Measurements from ENCODE around the gene ENTPD1. TPM values are rescaled to one million over a fixed set of nuclear protein-coding genes. Genes with fewer than 3 reads are reported as not detected.
A peak's percentile ranks its signal among the peaks of the same experiment; 100 is the strongest.
"Not testable (repeated sequence)": the region's sequence is repeated elsewhere in the genome, so short reads cannot be mapped to it uniquely, and the experiment has no call there.

ENTPD1 gene
- total RNA-seq, 1 experiment from 2014 or later = not detected

DNA sequence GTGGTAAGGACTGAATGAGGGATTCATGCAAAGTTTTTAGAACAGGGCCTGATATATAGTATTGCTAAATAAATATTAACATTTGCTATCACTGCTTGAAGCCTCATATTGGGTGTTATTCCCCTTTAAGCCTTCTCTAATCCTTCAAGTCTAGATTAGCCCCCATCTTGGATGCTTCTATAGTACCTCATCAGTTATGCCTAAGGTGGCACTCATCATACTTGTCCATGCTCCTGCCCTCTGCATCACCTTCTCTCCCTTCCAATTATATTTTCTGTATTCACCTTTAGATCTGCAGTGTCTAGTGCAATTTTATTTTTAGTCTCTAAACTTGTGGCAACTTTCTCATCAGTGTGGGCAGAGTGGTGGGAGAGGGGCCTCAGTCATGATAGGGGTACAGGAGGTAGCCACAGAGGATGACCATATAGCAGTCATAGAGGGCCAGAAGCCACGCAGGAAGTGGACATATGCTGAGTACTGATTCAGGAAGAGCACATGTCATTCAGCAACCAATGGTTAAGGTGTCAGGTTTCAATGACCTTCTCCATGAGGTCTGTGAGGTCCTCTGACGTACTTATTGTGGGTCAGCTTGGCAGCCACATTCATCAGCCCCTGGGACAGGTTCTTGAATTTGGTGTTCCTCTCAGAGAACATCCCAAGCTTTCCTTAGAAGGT, 2.5 kb downstream of the ENTPD1 start:
- no peak for DNase-seq (ENCODE audit: low spot score)

DNA sequence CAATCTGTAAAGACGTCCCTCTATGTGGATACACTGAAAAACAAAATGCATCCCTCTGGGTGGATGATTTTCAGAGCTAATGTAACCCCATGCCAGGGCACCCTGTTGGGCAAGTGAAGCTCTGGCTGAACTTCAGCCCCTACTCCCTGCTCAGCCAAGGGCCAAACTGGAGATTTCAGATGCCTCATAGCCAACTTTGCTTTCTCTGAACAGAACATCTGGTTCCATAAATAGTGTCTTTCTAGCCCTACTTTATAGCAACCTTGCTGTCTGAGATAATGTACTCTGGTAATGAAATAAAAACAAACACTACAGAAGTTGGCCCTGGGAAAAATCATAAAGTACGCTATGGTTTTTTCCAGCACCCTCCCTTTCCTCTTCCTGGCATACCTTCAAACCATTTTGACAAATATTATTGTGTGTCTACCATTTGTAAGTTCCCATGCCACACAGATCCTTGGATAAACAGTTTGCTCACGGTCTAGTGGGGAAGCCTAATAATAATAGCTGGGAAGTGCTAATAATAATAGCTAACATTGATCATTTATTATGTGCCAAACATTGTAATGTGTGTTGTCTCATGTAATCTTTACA, 3.4 kb downstream of the ENTPD1 start:
- no peak for DNase-seq (ENCODE audit: low spot score)

DNA sequence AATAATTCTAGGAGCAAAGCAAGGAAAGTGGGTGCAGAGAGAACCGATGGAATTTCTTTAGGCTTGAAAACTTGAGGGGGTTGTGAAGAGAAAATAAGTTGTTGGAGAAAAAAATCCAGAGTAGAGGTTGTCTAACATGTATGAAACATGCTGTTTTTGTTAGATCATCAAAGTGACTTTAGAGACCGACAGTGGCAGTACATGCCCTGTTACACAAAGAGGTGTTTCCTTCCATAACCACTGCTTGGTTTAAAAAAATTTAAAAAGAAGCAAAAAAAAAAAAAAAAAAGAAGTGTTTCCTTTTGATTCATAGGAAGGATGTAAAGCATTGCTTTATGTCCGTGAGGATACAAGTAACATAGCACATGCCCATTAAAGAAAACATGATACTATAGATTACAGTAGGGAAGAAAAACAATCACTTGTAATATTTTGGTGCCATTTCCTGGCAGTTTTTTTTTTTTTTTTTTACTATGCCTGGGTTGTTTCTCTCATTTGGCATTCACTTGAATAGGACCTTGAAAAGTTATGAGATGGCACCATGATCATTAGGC, 6.1 kb downstream of the ENTPD1 start:
- DNase-seq (ENCODE audit: low spot score) = no peak

DNA sequence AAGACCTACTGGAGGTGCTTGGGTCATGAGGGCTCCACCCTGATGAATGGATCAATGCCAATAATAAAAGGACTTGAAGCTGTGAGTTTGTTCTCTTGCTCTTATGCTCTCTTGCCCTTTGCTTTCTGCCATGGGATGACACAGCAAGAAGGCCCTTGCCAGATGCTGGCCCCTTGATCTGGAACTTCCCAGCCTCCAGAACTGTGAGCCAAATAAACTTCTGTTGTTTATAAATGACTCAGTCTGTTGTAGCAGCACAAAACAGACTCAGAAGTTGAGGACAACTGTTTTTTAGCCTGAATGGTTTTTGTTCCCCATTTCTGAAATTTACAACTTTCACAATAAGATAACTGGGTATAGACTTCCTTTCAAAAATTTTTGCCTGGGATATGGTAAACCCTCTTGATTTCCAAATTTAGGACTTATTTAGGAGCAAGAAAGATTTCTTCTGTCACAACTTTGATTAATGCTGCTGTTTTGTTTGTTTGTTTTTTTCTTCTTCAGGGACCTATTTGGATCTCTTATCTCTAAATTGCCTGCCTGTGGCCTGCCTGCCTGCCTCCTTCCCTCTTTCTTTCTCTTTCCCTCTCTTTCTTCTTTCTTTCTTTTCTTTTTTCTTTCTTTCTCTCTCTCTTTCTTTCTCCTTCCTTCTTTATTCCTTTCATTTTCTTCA, 12.1 kb downstream of the ENTPD1 start:
- DNase-seq (ENCODE audit: low spot score) = no peak

DNA sequence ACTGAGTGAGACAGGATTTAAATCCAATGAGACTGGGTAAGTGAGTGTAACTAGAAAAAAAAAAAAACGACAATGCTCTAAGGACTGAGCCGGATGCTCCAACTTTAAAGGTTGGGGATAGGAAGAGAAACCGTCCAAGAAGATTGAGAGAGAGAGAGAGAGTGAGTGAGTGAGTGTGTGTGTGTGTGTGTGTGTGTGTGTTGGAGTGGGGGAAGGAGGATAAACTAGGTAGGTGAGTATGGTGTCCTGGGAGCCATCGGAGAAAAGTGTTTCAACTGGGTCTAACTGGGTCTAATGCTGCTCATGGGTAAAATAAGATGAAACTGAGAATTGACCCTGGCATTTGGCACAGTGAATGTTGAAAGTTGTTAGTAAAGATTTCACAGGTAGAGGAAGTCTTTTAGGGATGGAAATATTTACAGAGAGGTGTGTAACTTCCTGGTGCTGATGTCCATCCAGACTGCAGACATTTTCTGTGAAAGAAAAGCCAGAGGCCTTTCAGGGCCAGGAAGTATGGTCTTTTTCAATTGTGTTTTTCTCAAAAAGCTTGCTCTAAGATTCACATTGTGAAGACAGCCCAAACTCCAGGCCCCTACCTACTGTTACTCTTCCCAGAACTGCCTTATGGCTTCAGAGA, 14.2 kb downstream of the ENTPD1 start:
- no peak for DNase-seq (ENCODE audit: low spot score)

DNA sequence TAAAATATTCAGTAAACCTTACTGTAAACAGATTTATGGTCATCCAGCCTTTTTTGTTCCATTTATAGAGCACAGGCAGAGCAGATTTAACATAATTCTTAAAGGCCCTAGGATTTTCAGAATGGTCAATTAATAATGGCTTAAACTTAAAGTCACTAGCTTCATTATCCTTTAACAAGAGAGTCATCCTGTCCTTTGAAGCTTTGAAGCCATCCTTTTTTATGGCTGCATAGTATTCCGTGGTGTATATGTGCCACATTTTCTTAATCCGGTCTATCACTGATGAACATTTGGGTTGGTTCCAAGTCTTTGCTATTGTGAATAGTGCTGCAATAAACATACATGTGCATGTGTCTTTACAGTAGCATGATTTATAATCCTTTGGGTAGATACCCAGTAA, 17.5 kb downstream of the ENTPD1 start:
- not testable (repeated sequence) for DNase-seq (ENCODE audit: low spot score)

DNA sequence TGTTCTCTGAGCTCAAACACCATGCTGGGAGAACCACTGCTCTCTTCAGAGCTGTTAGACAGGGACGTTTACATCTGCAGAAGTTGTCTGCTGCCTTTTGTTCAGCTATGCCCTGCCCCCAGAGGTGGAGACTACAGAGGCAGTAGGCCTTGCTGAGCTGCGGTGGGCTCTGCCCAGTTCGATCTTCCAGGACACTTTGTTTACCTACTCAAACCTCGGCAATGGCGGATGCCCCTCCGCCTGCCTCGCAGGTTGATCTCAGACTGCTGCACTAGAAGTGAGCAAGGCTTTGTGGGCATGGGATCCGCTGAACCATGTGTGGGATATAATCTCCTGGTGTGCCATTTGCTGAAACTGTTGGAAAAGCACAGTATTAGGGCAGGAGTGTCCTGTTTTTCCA, 21.7 kb downstream of the ENTPD1 start:
- not testable (repeated sequence) for DNase-seq (ENCODE audit: low spot score)

DNA sequence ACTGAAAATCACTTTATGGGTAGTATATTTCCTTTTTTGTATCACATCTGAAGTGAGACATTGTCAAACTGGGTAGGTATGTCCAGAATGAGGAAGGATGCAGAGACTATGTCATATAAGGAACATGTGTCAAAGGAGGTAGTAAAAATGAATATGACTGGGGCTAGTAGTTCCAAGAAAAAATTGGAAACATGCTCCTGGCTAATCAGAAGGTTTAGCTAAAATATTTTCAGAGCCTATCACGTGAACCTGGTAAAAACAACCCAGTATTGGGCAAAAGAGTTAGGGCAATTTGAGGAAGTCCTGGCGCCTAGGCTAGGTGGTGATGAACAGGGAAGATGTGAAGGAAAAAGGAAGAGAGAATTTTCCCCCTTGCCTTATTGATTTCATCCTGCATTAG, 26.4 kb downstream of the ENTPD1 start:
- DNase-seq (ENCODE audit: low spot score) = no peak

DNA sequence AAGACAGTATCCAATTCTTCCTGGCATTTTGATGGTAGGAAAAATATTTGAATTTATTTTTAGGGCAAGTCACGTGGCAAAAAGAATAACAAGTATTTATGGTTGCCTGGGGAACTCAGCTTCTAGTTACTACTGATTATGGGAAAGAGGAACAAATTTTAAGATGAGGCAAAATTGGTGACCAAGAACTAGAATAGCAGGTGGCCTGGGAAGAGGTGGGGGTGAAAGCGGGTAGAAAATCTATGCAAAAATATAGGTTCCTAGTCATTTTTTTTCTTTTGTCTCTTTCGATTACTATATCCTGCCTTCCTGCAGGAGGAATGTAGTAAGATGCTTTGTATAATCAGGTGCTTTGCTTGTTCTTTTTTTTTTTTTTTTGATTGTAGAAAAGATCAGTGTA, 27.8 kb downstream of the ENTPD1 start:
- DNase-seq (ENCODE audit: low spot score) = no peak

DNA sequence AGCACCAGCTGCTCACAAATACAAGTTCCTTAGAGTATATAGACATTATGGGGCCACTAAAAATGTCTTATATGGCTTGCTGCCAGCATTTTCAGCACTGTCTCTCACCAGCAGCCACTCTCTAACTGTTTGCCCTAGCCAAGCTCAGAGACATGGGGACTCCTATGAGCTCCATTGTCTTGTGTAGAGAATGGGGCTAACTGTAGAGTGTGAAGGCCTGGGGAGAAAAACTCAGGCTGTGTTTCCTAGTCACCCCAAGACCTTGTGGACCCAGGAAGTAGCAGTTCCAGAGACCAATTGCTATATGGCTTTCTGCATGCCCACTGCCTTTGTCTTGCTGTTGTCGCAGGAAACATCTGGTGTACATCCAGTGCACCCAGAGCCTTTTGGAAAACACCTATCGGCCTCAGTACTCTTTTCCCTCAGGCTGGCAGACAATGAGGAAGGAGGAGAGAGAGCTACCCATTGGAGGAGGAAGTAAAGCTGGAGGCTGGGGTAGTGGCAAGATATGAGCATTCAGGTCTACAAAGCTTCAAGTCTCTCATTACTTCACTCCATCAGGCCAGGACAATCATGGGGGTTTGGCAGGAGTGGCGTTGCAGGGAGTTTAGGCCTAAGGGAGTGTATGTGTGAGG, 28.4 kb downstream of the ENTPD1 start:
- no peak for DNase-seq (ENCODE audit: low spot score)

DNA sequence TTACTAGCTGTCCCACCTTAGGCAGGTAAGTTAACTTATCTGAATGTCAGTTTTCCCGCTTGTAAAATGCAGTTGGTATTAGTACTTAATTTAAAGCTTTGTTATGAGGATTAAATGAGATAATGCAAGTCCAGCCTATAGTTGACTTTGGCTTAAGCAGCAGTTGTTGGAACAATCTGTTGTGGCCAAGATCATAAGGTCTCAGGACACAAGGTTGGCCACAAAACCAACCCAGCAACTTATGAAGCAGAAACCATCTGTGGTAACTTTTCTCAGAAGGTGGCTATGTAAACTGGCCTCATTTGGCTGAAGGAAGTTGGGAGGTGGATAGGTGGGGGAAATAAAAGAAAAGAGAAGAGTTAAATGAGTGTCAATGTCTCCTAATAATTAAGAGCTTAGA, 29.4 kb downstream of the ENTPD1 start:
- no peak for DNase-seq (ENCODE audit: low spot score)

DNA sequence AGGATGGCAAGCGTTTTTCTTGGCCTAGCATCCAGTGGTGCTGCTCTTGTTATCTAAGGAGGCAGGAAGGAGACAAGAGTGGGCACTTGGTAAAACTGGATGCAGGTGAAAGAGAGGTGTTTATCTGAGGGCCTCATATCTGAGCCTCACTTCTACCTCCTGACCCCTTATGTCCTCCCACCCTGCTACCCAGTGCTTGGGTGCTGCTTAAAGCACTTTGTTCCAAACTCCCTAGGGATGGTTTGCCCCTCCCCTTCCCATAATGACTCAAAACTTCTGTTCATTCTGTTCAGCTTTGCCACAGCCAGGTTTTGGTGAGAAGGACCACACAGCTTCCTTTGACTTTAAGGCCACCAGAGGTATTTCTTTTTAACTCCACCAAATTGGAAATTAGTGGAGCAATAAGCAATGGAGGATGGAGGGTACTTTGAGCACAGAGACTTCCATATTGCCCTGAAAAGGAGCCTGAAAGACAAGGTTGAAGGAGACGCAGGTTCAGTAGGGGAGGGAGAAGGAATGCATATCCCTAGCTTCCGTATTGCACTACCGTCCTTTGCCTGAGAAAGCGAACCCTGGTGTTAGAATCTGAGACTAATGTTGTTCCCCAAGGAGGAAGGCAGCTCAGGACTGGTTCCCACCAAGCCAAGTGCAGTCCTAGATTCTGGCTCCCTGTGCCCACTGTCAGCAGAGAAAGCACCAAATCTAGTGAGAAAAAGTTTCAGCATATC, 30.1 kb downstream of the ENTPD1 start:
- DNase-seq (ENCODE audit: low spot score) = no peak

DNA sequence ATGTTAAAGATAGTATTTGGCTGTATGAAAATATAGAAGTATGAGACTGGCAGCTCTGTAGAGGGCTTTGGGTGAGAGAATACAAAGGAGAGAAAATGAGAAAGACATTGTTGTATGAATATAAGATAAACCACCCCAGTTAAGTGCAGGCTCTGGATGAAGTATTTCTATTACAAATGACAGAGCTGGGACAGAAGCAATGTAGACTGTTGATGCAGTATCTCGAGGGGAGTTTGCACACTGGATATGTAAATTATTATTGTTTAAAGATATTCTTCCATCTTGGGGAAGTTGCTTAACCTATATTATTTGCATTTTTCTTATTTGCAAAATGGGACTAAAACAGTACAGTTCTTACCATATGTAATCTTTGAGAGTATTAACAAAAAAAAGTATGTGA, 31.5 kb downstream of the ENTPD1 start:
- no peak for DNase-seq (ENCODE audit: low spot score)

DNA sequence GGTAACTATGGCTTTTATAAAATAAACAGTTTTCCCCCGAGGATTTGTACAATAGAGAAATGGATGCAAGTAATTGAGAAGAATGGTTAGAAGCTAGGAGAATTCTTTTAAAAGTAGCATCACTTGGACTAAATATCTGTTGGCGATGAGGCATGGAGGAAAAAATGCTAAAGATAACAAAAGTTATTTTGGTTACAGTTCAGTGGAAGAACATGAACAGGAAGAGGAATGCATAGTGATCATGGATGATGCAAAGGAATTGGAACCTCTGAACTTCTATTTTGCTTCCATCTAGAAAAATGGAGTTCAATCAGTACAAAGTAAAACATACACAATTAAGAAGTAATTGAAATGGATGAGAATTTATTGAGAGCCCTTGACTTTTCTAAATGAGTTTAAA, 32.9 kb downstream of the ENTPD1 start:
- DNase-seq (ENCODE audit: low spot score) = no peak

DNA sequence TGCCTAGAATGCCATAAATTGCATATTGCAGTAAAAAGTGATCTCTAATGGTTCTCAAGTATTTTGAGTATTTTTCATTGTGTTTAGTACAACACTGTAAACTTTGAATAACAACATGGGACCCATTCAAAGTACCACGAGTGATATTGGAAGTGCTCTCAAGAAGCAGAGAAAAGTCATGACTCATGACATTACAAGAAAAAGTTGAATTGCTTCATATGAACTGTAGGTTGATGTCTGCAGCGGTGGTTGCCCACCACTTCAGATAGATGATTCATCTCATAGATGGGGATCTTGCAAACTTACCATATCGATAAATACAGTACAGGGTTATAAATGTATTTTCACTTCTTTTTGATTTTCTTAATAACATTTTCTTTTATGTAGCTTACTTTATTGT, 33.9 kb downstream of the ENTPD1 start:
- no peak for DNase-seq (ENCODE audit: low spot score)

DNA sequence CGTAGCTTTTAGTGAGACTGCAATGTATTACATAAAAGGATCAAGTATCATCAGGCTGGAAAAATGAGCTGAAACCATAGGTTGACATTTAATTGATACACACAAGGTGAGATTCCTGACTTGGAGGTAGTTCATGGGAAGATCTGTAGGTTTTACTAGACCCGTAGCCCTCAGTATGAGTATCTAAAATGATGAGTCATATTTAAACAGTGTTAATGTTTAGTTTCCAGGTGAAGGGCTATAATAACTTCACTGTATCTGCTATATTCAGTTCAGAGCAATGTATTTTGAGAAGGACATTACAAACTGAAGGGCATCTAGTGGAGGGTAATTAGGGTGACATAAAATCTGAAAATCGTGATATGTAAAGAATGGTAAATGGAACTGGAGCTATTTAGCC, 35.0 kb downstream of the ENTPD1 start:
- peak; percentile 36 for DNase-seq (ENCODE audit: low spot score)

DNA sequence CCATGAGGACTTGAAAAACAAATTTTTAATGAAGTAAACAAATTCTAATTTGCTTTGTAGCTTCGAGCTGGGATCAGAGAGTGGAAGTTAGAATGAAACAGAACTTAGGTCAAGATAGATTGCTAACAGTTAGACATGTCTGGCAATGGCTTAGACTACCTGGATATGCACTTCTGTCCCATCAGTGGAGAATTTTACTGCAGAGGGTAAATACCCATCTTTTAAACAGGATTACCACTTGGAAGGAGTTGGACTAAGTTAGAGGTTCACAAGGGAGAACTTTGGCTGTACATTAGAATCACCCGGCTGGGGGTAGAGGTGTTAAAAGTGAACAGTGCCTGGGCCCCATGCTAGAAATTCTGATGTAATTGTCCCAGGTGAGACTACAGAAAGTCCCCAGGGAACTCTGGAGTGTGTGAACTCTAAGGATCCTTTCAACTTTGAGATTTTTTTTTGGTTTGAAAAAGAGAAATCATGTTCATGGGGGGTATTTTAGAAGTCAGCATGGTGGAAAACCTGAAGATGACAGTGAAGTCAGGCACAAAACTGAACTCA, 35.5 kb downstream of the ENTPD1 start:
- no peak for DNase-seq (ENCODE audit: low spot score)

DNA sequence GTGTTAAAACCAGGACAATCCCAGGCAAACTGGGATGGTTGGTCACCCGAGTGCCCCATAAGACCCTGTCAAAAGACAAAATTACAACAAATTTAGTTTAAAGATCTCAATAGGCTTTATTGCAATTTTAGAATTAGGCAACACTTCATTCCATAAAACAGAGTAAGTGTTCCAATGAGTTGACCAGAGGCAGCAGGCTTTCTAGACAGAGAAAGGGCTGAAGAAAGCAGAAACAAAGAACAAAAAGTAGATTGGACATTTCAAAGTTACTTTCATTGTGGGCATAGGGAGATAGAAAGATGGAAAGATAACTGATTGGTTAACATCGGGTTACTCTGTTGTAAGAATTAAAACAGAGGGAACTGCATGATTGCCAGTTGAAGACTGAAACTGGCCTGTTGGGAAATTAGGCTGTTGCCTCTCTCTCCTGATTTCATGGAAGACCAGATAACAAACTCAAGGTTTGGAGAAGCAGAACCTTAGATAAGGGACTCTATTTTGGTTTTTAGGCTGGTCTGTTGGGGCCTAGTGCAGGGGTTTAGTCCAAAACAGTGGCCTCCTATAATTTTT, 36.3 kb downstream of the ENTPD1 start:
- DNase-seq (ENCODE audit: low spot score) = no peak

DNA sequence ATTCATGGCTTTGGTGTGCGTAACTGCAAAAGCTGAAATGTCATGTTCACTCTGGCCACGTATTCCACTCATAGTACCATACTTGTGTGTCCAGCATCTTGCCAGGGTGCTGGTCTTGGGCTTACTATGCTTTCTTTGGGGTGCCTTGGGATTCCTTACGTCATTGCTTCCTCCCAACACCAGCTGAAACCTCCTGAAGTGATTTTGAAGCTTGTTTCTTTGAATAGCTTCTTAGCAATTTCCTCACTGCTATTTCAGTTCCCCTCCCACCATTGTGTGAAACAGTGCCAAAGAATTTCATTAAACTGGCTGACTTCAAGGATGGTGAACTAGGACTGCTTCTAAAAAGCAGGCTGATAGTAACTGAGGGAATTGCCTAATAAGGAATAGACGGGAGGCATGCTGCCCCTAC, 36.9 kb downstream of the ENTPD1 start:
- DNase-seq (ENCODE audit: low spot score) = no peak

DNA sequence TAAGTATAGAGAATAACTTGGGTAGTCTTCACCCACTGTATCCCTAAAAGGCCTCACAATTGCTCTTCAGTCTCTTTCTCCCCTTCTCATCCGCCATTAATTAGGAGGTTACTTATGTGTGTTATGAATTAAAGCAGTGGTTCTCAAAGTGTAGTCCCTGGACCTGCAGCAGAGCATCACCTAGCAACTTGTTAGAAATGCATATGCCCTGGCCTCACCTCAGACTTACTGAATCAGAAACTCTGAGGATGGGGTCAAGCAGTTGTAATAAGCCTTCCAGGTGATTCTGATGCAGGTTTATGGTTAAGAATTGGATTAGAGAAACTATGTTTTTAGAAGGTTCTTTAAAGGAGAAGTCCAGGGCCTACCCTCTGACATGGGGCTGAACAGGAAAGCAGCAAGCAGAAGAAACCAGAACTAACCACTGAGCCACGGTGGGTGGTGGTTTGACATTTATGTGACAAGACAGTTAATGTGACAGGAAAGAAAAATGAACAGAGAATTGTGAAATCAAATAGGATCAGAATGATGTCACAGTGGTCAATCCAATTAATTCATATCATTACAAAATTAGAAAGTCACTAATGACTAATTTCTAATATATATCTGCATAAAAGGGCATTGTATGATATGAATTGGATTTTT, 37.6 kb downstream of the ENTPD1 start:
- DNase-seq (ENCODE audit: low spot score) = no peak

Measured in HT-29 (cell line).